ENCODE results near the gene BBS7.

GRCh38 chr4:121776610-121777401 lies 93.5 kb downstream of the BBS7 start:
- TF ChIP-seq CTCF (IDR thresholded peaks at IDR 0.05) (no peak), POLR2A (IDR thresholded peaks at IDR 0.05) (no peak)
